ENCODE results near the gene LRRC9.

- TF ChIP-seq CTCF (IDR thresholded peaks at IDR 0.05): no peak
- TF ChIP-seq POLR2A (IDR thresholded peaks at IDR 0.05): no peak
Observed at GRCh38 chr14:60090864-60091519, 171.0 kb downstream of the LRRC9 start.
